Measurements from ENCODE around the gene KRTAP13-4. TPM values are rescaled to one million over a fixed set of nuclear protein-coding genes. Genes with fewer than 3 reads are reported as not detected.

Gene KRTAP13-4
- total and polyA plus RNA-seq, 2 of the 8 experiments (the other 6 are each of a cell fraction or from before 2014, with no cell fraction given) = 1.2 TPM; not detected in 1

DNA sequence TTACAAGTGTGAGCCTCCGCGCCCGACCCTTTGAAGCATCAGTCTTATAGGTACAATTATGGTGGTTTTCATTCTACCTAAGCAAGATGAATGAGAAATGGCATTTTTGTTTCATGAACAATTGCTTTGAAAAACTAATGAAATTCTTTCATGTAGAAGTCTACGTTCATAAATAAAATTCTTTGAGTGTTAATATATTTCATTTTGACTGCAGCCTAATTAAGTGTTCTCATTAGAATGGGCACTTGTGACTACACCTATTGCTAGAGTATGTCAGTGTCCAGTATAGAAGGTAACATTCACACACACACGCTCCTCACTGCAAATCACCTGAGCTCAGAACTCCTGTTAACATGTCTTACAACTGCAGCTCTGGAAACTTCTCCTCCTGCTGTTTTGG is 10.0 kb downstream of the KRTAP13-4 start, which contains the start of gene KRTAP15-1:
KRTAP15-1 (plus strand) TSS at position 301 of the 400 bp plus-strand sequence; CDS start at position 354, 53 bp downstream.
- Histone ChIP-seq H3K23ac (ENCODE audit: insufficient read length) (no peak within 1 kb of the TSS), H3K23me2 (ENCODE audit: low read depth, low read length) (no peaks in the 10 kb centered on the region), H2AK5ac (ENCODE audit: low read depth, low read length) (no peak within 1 kb of the TSS), H3K56ac (replicated peaks; ENCODE audit: insufficient read length, low read depth, low read length) (no peak within 1 kb of the TSS), H3K27me3 (replicated peaks in 1 of 4; ENCODE audit: control insufficient read depth in 3 of 4, extremely low read depth in 1 of 4, insufficient read depth in 3 of 4, low read length in 3 of 4) (no peaks in the 10 kb centered on the region), H3K4me3 (ENCODE audit: extremely low read depth in 1 of 4, insufficient read depth in 2 of 4, low read depth in 3 of 4, low read length in 4 of 4) (no peak within 1 kb of the TSS), H3K18ac (ENCODE audit: extremely low read depth, low read length) (no peak within 1 kb of the TSS), H2BK120ac (replicated peaks; ENCODE audit: low read depth, low read length) (no peak within 1 kb of the TSS), H4K8ac (ENCODE audit: extremely low read depth, insufficient read depth, low read length) (no peak within 1 kb of the TSS), H2BK15ac (ENCODE audit: low read length) (no peak within 1 kb of the TSS), H2BK5ac (ENCODE audit: low read depth, low read length) (no peak within 1 kb of the TSS), H2BK12ac (ENCODE audit: low read depth, low read length) (no peak within 1 kb of the TSS), H2BK20ac (ENCODE audit: low read length) (no peak within 1 kb of the TSS), H4K5ac (ENCODE audit: insufficient read length, low read depth, low read length) (no peak within 1 kb of the TSS), H3K27ac (ENCODE audit: low read depth, low read length) (no peak within 1 kb of the TSS), H3K9me3 (ENCODE audit: insufficient read depth in 2 of 2, low read depth in 1 of 2, low read length in 1 of 2) (no peaks in the 10 kb centered on the region), H3K9ac (replicated peaks in 1 of 4; ENCODE audit: extremely low read depth in 1 of 4, low read depth in 3 of 4, low read length in 3 of 4) (no peak within 1 kb of the TSS), H3K79me2 (ENCODE audit: control insufficient read depth in 1 of 2, insufficient read depth in 2 of 2, low read length in 2 of 2) (no peaks in the 10 kb centered on the region), H3K14ac (ENCODE audit: insufficient read length) (no peak within 1 kb of the TSS), H4K91ac (replicated peaks; ENCODE audit: insufficient read length, low read length) (no peak within 1 kb of the TSS), H3K79me1 (ENCODE audit: low read depth, low read length) (no peaks in the 10 kb centered on the region), H3K4me1 (replicated peaks in 1 of 4; ENCODE audit: control insufficient read depth in 3 of 4, insufficient read depth in 4 of 4, low read length in 3 of 4) (no peaks in the 10 kb centered on the region; a peak in 3 of 7 replicates), H2AFZ (ENCODE audit: low read length) (peak within 1 kb of the TSS; percentile 58; the same call in 1 of the 2 replicates), H3K36me3 (ENCODE audit: control insufficient read depth in 2 of 4, insufficient read depth in 4 of 4, low read length in 3 of 4) (no peaks in the 10 kb centered on the region), H3K4me2 (ENCODE audit: insufficient read depth in 1 of 2, low read depth in 2 of 2, low read length in 2 of 2) (no peak within 1 kb of the TSS), H4K20me1 (replicated peaks in 1 of 2; ENCODE audit: control insufficient read depth in 1 of 2, insufficient read depth in 2 of 2, low read length in 2 of 2) (no peaks in the 10 kb centered on the region), H3K4ac (replicated peaks; ENCODE audit: insufficient read length, low read depth, low read length) (no peak within 1 kb of the TSS)
- DNase-seq (ENCODE audit: low read depth in 1 of 2, low spot score in 2 of 2) = no peak
- no peak for FAIRE-seq
- WGBS, 2 experiments (ENCODE audit: extremely low coverage in 1 of 2, insufficient coverage in 1 of 2, insufficient read length in 1 of 2, insufficient replicate concordance in 2 of 2, low coverage in 1 of 2, low lambda C conversion rate in 2 of 2, missing lambda C conversion rate in 1 of 2) = 96% methylated on average over 5 of the region's 5 CpGs; no CpG with 5 or more reads in 1 of the 2 experiments
- ChIA-PET POLR2A (ENCODE audit: partially characterized antibody) (no interaction called here), CTCF (ENCODE audit: partially characterized antibody) (interaction anchor here (1.3 to 1.5 kb wide), 2 partner anchors 10 to 13 kb away, joined by 3 to 4 read pairs; partner anchors contain the start of gene KRTAP13-4)
- TF ChIP-seq CHD2 (IDR thresholded peaks at IDR 0.05; ENCODE audit: low read length) (no peak), POLR2AphosphoS5 (IDR thresholded peaks at IDR 0.05; ENCODE audit: low read depth, low read length) (no peak), TAF1 (IDR thresholded peaks at IDR 0.05; ENCODE audit: low read depth, low read length) (no peak), SIN3A (conservative IDR thresholded peaks at IDR 0.05 in 1 of 2, IDR thresholded peaks at IDR 0.05 in 1 of 2; ENCODE audit: low read depth in 1 of 2, low read length in 2 of 2) (no peak), POLR2A (IDR thresholded peaks at IDR 0.05; ENCODE audit: control extremely low read depth in 1 of 2, low read depth in 2 of 2, low read length in 2 of 2) (no peak), TAF7 (optimal IDR thresholded peaks at IDR 0.05; ENCODE audit: borderline replicate concordance, low read depth, low read length) (no peak), KDM1A (IDR thresholded peaks at IDR 0.05; ENCODE audit: borderline replicate concordance, low read length) (no peak), NANOG (IDR thresholded peaks at IDR 0.05; ENCODE audit: insufficient read depth, low read depth, low read length, poor library complexity, severe bottlenecking) (no peak), JUN (IDR thresholded peaks at IDR 0.05; ENCODE audit: low read depth, low read length) (no peak), ASH2L (IDR thresholded peaks at IDR 0.05; ENCODE audit: low read length) (no peak)

Data from H1 (cell line).